ENCODE results near the gene ATMIN.

The ATMIN gene

DNA sequence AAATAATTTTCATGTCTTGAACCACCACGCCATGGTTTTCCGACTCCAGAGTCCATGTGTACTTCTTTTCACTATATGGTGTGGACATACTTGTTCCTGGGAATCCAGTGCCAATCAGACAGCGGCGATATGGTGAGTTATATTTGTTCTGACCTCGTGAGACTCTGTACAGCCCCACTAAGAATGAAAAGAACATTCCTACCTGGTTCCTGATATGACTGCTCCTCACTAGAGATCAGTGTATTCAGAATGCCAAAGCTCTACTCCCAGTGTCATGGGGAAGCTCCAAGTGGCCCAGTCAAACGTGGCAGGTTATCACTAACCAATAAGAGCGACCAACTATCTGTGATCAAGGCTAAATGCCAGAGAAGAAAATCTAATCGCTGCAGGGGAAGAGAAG, 35.3 kb downstream of the ATMIN start:
- no peak for DNase-seq (ENCODE audit: low spot score)

DNA sequence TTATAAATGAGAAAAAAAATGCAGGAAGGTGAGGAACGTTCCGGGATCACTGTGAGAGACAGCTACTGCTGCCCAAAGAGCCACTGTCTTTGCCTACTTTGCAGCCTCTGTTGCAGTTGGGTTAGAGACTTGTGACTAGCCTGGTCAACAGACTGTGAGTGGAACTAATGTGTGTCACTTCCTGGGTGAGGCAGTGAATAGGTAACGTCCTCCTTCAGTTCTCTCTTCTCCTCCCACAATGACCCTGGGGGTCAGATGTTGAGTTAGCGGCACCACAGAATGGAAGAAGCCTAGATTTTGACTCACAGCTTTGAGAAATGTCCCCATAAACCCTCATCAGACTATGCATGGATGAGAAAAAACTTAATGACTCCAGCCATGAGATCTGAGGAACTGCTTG, 36.2 kb downstream of the ATMIN start:
- DNase-seq (ENCODE audit: low spot score), result no peak

DNA sequence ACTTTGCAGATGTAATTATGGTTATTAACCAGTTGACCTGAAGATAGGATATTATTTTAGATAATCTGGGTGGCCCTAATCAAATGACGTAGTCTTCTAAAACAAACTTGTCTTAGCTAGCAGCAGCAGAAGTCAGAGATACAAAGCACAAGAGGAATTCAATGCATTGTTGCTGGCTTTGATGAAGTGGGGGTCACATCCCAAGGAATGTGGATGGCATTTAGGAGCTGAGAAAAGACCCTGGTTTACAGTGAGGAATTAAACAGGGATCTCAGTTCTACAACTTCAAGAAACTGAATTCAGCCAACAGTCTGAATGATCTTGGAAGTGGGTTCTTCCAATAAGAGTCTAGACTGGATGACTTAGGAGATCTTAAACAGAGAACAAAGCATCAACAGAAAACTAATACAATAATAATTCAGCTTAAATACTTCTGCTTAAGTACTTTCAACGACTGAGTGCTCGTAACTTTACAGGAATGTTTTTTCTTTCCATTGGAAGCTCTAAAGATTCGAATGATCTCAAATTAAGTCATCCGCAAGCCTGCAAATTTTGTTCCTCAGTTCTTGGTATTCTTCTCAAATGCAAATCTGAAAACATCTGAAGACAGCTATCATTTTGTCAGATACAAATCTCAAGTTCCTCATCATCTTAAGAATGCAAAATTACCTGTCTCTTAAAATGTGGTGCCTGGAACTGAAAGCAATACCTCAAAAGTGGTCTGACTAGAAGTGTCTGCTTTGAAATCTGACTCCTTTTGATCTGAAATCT, 38.1 kb downstream of the ATMIN start:
- no peak for DNase-seq (ENCODE audit: low spot score)

DNA sequence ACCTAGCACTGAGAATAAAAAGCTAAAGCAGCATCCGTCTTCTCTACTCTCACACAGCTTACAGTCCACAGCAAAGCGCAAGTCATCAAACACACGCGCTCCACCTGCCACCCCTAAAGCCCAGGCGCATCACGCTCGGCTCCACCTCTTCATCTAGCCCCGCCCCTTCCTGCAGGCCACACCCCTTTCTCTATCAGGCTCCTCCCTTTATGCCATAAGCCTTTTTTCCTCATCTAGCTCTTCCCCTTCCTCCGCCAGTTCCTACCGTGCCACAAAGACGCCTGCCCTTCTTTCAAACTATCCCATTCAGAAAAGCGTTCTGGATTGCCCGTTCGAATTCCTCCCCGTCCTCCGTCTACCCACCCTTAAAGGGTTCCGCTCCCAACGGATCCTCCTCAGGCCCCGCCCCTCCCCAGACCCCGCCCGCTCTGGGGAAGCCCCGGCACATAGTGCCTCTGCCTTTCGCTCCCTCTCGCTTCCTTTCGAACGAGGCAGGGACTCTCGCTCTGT, 41.0 kb downstream of the ATMIN start:
- DNase-seq (ENCODE audit: low spot score), result peak; percentile 90

DNA sequence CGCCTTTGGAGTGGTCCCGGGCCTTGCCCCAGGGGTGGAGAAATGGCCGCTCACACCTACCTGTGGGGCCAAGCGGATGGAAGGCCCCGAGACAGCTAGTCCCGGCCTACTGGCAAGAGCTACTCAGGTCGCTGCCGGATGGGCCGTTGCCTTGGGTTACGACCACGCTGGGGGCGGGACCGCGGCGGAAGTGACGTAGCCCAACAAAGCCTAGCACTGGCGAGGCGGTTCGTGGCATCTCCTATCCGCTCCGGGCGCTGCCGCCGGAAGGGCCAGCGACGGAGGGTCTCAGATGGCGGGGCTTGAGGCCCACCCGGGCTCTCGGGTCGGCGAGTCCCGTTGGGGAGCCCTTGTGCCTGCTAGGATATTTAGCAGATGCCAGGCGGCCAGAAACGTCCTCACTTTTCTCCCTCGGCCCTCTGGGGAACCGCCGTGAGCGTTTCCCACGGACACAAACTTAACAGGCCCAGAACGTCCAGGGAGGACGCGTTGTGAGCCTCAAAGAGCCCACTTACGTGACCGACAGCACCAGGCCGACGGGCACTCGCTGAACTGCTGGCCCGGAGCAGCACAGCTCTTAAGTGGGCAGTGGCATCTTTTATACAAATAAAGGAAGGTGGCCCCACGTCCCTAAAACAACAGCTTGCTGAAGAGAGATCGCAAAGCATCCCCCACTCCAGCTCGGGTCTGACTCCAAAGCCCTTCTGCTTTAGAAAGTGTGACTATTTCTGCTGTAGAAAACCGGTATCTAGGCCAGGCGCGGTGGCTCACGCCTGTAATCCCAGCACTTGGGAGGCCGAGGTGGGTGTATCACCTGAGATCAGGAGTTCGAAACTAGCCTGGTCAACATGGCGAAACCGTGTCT, 41.7 kb downstream of the ATMIN start, which contains the start of gene C16orf46:
TSS of gene C16orf46 (minus strand) at position 163 of the 865 bp plus-strand sequence. CDS start 13,283 bp downstream, outside the sequence.
- DNase-seq (ENCODE audit: low spot score), result peak; percentile 93

DNA sequence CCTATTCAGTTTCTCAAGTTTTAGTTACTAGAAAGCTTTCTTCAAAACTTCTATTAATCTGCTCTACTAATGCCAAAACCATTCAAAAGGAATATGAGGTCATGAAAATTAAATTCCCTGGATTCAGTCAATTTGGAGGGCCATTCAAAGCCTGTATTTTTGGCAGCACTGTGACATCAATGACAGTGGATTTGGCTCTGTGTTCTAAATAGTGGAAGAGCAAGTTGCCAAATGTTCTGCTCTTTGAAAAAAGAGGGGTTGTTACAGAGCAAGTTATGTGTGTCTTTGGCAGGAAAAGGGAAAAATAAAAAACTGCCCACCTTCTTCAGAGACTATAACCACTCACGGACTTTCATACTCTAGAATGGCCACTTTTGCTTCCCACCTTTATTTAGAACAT, 44.6 kb downstream of the ATMIN start:
- DNase-seq (ENCODE audit: low spot score), result no peak

DNA sequence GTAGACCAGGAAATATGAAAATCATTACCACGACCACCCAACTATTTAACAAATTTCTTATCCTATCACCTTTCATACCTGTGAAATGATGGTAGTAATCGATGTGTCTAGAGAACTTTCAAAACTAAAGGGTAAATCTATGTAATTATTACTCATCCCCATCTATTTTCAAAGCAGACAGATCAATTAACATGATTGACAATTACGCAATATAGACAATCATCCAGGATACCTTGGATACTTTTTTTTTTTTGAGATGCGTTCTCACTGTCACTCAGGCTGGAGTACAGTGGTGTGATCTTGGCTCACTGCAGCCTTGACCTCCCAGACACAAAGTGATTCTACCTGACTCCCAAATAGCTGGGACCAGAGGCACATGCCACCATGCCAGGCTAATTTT, 45.4 kb downstream of the ATMIN start:
- DNase-seq (ENCODE audit: low spot score), result no peak

DNA sequence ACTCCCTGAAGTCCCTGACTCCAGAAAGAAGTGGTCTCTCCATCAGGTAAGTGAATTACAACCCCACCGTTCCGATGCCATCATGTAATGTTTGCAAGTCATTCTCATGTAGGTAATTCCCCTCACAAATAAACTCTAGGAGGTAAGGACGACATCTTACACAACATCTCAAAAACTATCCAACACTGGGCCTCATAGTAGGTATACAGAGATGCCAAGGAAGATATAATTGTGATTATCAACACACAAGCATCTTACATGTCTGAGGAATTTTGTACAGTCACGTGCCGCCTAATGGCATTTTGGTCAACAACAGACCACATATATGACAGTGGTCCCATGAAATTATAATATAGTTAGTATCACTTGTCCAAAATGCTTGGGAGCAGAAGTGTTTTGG, 53.2 kb downstream of the ATMIN start:
- no peak for DNase-seq (ENCODE audit: low spot score)

DNA sequence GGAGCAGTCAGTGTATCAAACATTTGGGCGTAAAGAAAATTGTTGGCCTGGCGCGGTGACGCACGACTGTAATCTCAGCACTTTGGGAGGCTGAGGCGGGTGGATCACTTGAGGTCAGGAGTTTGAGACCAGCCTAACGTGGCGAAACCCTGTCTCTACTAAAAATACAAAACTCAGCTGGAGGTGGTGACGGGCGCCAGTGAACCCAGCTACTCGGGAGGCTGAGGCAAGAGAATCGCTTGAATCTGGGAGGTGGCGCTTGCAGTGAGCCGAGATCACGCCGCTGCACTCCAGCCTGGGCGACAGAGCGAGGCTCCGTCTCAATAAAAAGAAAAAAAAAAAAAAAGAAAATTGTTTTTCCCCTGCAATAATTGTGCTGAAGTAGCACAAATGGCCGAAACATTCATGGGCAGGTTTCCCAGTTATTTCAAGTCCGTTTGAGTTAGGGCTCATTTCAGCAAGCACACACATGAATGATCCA, 59.2 kb downstream of the ATMIN start:
- DNase-seq (ENCODE audit: low spot score), result no peak

DNA sequence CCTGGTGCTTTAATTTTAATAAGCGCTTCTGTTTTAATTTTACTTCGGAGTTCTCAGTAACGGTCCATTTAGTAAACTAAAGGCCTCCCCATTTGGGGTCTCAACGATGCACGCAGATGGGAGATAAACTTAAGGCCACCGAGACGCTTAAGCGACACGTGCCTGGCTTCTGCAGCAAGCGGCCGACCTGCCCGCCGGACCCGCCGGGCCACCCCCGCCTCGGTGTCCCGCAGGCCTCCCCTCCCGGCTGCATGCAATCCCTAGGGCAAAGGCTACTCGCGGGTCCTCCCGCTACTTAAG, 60.0 kb downstream of the ATMIN start:
- DNase-seq (ENCODE audit: low spot score), result no peak

DNA sequence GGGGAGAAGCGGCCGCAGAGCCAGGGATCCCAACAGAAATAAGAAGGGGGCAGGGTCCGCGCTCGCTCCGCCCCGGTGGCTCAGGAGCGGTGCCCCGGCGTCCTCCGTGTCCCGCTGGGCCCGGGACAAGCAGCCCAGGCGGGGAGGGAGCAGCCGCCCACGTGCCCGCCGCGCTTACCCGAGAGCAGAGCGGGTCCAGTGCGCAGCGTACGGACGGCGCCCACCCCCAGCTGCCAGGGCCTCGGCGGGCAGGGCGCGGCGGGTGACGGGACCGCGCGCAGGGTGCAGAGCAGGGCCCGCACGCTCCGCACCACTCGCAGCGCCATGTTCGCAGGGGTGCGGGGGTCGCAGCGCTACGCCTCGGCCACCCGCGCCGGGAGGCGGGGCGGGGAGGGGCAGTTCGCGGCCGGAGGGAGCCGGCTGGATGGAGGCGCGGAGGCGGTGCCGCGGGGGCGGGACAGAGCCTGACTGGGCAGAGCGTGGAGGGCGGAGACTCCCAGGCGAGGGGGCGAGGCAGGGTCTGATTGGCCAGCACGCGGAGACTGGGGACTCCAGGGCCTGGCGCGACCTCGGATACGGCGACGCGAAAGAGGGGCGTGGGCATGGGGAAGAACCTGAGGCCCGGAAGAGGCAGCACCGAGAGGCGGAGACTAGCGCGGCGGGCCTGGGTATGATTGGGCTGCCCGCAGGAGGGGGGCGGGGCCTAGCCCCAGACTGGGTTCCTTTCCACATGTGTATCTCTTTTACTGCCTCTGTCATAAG, 60.5 kb downstream of the ATMIN start, which contains the start of gene GCSH:
TSS of gene GCSH (minus strand) at position 443 of the 762 bp plus-strand sequence. CDS start at position 326, 117 bp downstream.
- DNase-seq (ENCODE audit: low spot score), result peak; percentile 97

DNA sequence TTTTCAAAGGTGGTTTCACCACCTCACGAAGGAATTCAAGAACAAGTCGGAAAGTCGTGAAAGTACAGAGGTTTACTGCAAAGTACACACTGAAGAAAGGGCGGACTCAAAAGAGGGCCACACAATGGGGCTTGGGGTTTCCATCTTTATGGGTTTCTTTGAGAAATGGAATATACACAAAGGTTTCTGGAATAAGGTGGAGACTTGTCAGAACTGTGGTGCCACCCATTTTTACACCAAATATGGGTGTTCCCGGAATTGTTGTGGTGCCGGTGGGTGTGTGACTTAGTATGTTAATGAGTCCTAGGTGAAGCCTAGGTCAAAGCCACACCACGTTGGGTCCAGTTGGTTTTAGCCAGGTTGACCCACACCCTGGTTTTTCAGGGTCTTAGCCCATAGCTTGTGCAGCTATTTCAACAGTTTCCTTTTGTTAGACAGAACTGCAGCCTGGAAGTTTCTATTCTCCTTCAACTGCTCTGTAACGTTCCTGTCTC, 61.1 kb downstream of the ATMIN start:
- no peak for DNase-seq (ENCODE audit: low spot score)

Data from LoVo (cell line).